CD14-positive monocyte (primary cell): ENCODE data around the gene FKBP11. TPM values are rescaled to one million over a fixed set of nuclear protein-coding genes. Genes with fewer than 3 reads are reported as not detected.

Experiments
- DNase-seq, 3 donors: peaks; one replicate each; pipeline ENCODE4 v3.0.0-alpha.2; 2011 to 2022
- H2AFZ ChIP-seq: 2 replicates; pipeline ENCODE4 v1.6.0; 2012; ENCODE audit warnings: mild to moderate bottlenecking, low read depth, low read length, inconsistent platforms; ENCODE audit not compliant: insufficient read depth, poor library complexity, severe bottlenecking
- H3K27ac ChIP-seq, 2 donors: 1 replicate in 1 of 2; 2 replicates in 1 of 2; pipeline ENCODE4 v1.5.1; 2012 to 2013; ENCODE audit warnings: low read length in 2 of 2, control low read depth in 1 of 2, inconsistent platforms in 1 of 2, low read depth in 1 of 2, mild to moderate bottlenecking in 1 of 2
- H3K27me3 ChIP-seq, 2 donors: one replicate each; pipeline versions ENCODE4 v1.6.0 to v1.6.1; 2011 to 2013; ENCODE audit warnings: low read length in 2 of 2; ENCODE audit not compliant: control insufficient read depth in 2 of 2, insufficient read depth in 2 of 2
- H3K36me3 ChIP-seq, 2 donors: replicated peaks in 1 of 2; 1 replicate in 1 of 2; 2 replicates in 1 of 2; pipeline versions ENCODE4 v1.5.1 to v1.6.1; 2012 to 2013; ENCODE audit warnings: low read length in 2 of 2, control low read depth in 1 of 2, inconsistent platforms in 1 of 2, mild to moderate bottlenecking in 1 of 2; ENCODE audit not compliant: insufficient read depth in 2 of 2, control insufficient read depth in 1 of 2
- H3K4me1 ChIP-seq, 2 donors: 1 replicate in 1 of 2; 2 replicates in 1 of 2; pipeline versions ENCODE4 v1.5.1 to v1.6.1; 2012 to 2013; ENCODE audit warnings: low read length in 2 of 2, control low read depth in 1 of 2, inconsistent platforms in 1 of 2, mild to moderate bottlenecking in 1 of 2, moderate library complexity in 1 of 2; ENCODE audit not compliant: insufficient read depth in 2 of 2, control insufficient read depth in 1 of 2
- H3K4me2 ChIP-seq: replicated peaks from 2 replicates; pipeline ENCODE3; 2012; ENCODE audit warnings: low read length, moderate library complexity, mild to moderate bottlenecking; ENCODE audit not compliant: poor library complexity, severe bottlenecking; ENCODE audit errors: extremely low read depth
- H3K4me3 ChIP-seq, 3 experiments: fragments of 200-600 bp in 1 of 3; sonication (generic) in 1 of 3; replicated peaks in 1 of 3; 1 replicate in 2 of 3; 2 replicates in 1 of 3; pipeline ENCODE4 v1.5.1; 2011 to 2013; ENCODE audit warnings: low read length in 3 of 3, mild to moderate bottlenecking in 3 of 3, control low read depth in 2 of 3, low read depth in 2 of 3, inconsistent platforms in 1 of 3, moderate library complexity in 1 of 3
- H3K79me2 ChIP-seq: 2 replicates; pipeline ENCODE4 v1.6.0; 2012; ENCODE audit warnings: mild to moderate bottlenecking, control low read depth, inconsistent platforms, low read length, moderate library complexity; ENCODE audit not compliant: insufficient read depth
- H3K9ac ChIP-seq: 2 replicates; pipeline ENCODE4 v1.6.0; 2017; ENCODE audit warnings: low read length, mild to moderate bottlenecking; ENCODE audit not compliant: insufficient read depth, poor library complexity, severe bottlenecking
- H3K9me3 ChIP-seq, 2 donors: replicated peaks in 1 of 2; 1 replicate in 1 of 2; 2 replicates in 1 of 2; pipeline versions ENCODE4 v1.5.1 to v1.6.1; 2012 to 2013; ENCODE audit warnings: low read length in 2 of 2, control low read depth in 1 of 2; ENCODE audit not compliant: control insufficient read depth in 1 of 2, insufficient read depth in 1 of 2
- H4K20me1 ChIP-seq: 2 replicates; pipeline ENCODE4 v1.6.0; 2012; ENCODE audit warnings: mild to moderate bottlenecking, low read length, control low read depth, moderate library complexity; ENCODE audit not compliant: insufficient read depth
- H3K27ac Mint-ChIP-seq, 7 donors: one replicate each; pipeline ENCODE4 v1.8.0; 2020; ENCODE audit warnings: mild to moderate bottlenecking in 7 of 7, mixed read lengths in 7 of 7, moderate library complexity in 6 of 7, inconsistent platforms in 2 of 7
- H3K27me3 Mint-ChIP-seq, 3 donors: one replicate each; pipeline ENCODE4 v1.8.0; 2021 to 2022; ENCODE audit warnings: low read depth in 3 of 3, mild to moderate bottlenecking in 3 of 3, mixed read lengths in 3 of 3, moderate library complexity in 3 of 3, inconsistent platforms in 1 of 3
- H3K36me3 Mint-ChIP-seq, 2 donors: one replicate each; pipeline ENCODE4 v1.8.0; 2020; ENCODE audit warnings: mixed read lengths in 2 of 2, inconsistent platforms in 1 of 2, mild to moderate bottlenecking in 1 of 2
- H3K4me1 Mint-ChIP-seq: one replicate; pipeline ENCODE4 v1.8.0; 2020; ENCODE audit warnings: mild to moderate bottlenecking, mixed read lengths
- H3K4me3 Mint-ChIP-seq, 2 donors: one replicate each; pipeline ENCODE4 v1.8.0; 2020; ENCODE audit warnings: mild to moderate bottlenecking in 2 of 2, mixed read lengths in 2 of 2, moderate library complexity in 1 of 2
- H3K9me3 Mint-ChIP-seq, 7 donors: one replicate each; pipeline ENCODE4 v1.8.0; 2020 to 2022; ENCODE audit warnings: mixed read lengths in 7 of 7, mild to moderate bottlenecking in 6 of 7, moderate library complexity in 6 of 7, inconsistent platforms in 2 of 7
- WGBS: methylation state at CpG from one replicate; pipeline ENCODE4 v1.1.5; 2013; ENCODE audit warnings: missing lambda C conversion rate; ENCODE audit not compliant: insufficient coverage; 5-methylcytosine and 5-hydroxymethylcytosine counted together
- intact Hi-C, 2 donors: fragments of 100-400 bp; cut with micrococcal nuclease; formaldehyde crosslinking; loops; one replicate each; pipeline versions ENCODE4 v1.15.0 to v1.15.1; 2023
- polyA plus RNA-seq, 3 donors: library from polyadenylated mRNA; depleted of rRNA in 1 of 3; unstranded in 2 of 3; stranded (reverse) in 1 of 3; fragments of 300-500 nt in 2 of 3; fragments of >200 nt in 1 of 3; fragmentation: Illumina TruSeq in 2 of 3; gene quantifications; 1 replicate in 2 of 3; 2 replicates in 1 of 3; pipeline ENCODE4 v1.2.3, GENCODE V29; 2012 to 2021
- TF ChIP-seq, protein P1 (sequence below): fragments of 200-600 bp; IDR thresholded peaks from one replicate; pipeline ENCODE4 v1.8.0; 2022; ENCODE audit warnings: antibody characterized with exemption, mild to moderate bottlenecking

The FKBP11 gene
- polyA plus RNA-seq, 3 donors = 1.5 to 15.2 (median 2.2) TPM

DNA sequence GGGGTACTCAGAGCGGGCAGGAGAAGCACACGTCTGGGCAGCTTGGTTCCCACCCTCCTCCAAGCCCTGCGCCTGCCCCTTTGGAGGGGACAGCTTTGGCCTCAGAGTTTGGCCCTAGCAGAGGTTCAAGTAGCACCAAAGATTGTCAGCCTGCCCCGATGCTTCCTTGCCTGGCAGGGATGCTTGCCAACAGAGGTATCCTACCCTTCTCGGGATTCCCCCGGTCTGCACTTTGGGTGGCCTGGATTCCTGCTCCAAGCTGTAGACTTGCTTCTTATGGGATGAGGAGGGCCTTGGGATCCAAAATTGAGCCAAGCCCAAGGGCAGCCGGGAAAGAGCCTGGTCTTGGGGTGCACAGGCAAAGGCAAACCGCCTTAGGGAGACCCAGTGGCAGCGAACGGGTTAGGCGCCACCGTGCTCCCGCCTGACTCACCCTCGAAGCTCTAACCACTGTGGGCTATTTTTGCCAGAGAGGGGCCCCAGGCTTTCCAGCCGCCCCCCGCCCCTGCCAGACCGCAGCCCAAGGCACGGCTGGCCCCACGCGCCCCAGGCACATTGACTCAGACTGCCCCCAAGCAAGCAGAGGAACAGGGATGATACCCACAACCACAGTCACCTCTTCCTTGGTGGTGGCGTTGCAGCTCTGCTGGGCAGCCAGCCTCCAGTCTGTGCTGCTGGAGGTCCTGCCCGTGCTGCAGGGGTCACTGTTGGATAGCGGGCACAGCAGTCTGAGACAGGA lies 47.1 kb upstream of the FKBP11 start:
- H4K20me1 ChIP-seq = peaks cover 10% of the 10 kb centered on the region
- TF ChIP-seq, protein P1, sequence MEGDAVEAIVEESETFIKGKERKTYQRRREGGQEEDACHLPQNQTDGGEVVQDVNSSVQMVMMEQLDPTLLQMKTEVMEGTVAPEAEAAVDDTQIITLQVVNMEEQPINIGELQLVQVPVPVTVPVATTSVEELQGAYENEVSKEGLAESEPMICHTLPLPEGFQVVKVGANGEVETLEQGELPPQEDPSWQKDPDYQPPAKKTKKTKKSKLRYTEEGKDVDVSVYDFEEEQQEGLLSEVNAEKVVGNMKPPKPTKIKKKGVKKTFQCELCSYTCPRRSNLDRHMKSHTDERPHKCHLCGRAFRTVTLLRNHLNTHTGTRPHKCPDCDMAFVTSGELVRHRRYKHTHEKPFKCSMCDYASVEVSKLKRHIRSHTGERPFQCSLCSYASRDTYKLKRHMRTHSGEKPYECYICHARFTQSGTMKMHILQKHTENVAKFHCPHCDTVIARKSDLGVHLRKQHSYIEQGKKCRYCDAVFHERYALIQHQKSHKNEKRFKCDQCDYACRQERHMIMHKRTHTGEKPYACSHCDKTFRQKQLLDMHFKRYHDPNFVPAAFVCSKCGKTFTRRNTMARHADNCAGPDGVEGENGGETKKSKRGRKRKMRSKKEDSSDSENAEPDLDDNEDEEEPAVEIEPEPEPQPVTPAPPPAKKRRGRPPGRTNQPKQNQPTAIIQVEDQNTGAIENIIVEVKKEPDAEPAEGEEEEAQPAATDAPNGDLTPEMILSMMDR = no peak
- no peak overlapping the region for H3K27ac ChIP-seq
- H3K27me3 ChIP-seq = peaks cover 48 to 90% of the 10 kb centered on the region in 2 donors
- H3K36me3 ChIP-seq = no peaks in the 10 kb centered on the region
- DNase-seq = peak in 1 of 3 donors; percentile 33
- Mint-ChIP-seq H3K9me3 (peaks cover 0 to 20% (median 14%) of the 10 kb centered on the region in 7 donors), H3K36me3 (peaks cover 6 to 18% of the 10 kb centered on the region in 2 donors), H3K4me1 (peaks cover 43% of the 10 kb centered on the region), H3K27ac (no peak overlapping the region), H3K27me3 (peaks cover 82 to 92% (median 82%) of the 10 kb centered on the region in 3 donors), H3K4me3 (peak overlapping the region in 1 of 2 donors; percentile 76)
- intact Hi-C loops = loop anchor here in 1 of 2 donors (10.0 kb wide), 1 partner anchor 118 kb away; the partner anchor contains the start of gene DDX23
- 5% methylated on average over 23 of the region's 23 CpGs for WGBS
- H2AFZ ChIP-seq = no peak overlapping the region
- peak overlapping the region in 1 of 3 experiments; percentile 58 for H3K4me3 ChIP-seq
- no peaks in the 10 kb centered on the region for H3K79me2 ChIP-seq
- H3K9ac ChIP-seq = no peak overlapping the region
- no peak overlapping the region for H3K4me2 ChIP-seq
- peaks cover 35 to 45% of the 10 kb centered on the region in 2 donors for H3K4me1 ChIP-seq
- peaks cover 0 to 22% of the 10 kb centered on the region in 2 donors for H3K9me3 ChIP-seq

DNA sequence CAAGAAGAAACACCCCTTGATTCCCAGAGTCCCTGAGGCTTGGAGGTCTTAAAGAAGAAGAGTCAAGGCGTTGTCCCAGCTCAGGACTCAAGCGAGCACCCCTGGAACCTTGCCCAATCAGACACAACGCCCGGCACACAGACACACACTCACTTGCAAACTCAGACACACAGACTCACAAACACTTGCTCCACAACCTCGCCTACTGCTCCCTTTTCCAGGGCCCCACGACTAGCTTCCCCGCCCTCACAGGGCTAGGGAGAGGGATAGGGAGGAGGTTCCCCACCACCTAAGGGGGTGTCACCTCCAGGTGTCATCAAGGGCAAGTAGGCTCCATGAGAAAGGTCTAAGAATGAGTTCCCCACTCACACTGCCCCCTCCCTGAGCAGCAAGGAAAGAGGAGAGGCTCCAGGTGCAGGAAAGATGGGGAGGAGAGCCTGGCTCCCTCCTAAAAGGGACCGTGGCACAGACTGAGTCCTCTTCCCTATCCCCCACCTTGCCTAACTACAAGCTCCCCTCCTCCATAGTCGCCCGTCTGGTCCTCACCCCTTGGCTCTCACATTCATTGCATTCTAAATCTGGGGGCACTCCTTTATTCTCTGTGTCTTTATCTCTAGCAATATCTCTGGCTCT lies 45.5 kb upstream of the FKBP11 start:
- TF ChIP-seq, protein P1 = no peak
- peak overlapping the region; percentile 46 for H2AFZ ChIP-seq
- H3K79me2 ChIP-seq = no peaks in the 10 kb centered on the region
- H3K36me3 ChIP-seq = no peaks in the 10 kb centered on the region
- H4K20me1 ChIP-seq = peaks cover 10% of the 10 kb centered on the region
- H3K27ac ChIP-seq = no peak overlapping the region
- peak overlapping the region; percentile 68 to 76 for H3K4me3 Mint-ChIP-seq
- peaks cover 38 to 55% of the 10 kb centered on the region in 2 donors for H3K4me1 ChIP-seq
- H3K4me3 ChIP-seq = peak overlapping the region in 1 of 3 experiments; percentile 58
- H3K9me3 Mint-ChIP-seq = peaks cover 0 to 20% (median 12%) of the 10 kb centered on the region in 7 donors
- H3K27ac Mint-ChIP-seq = peak overlapping the region in 1 of 7 donors; percentile 57
- H3K4me2 ChIP-seq = peak overlapping the region; percentile 66
- peaks cover 3 to 14% of the 10 kb centered on the region in 2 donors for H3K36me3 Mint-ChIP-seq
- H3K27me3 ChIP-seq = peaks cover 41 to 76% of the 10 kb centered on the region in 2 donors
- peaks cover 0 to 20% of the 10 kb centered on the region in 2 donors for H3K9me3 ChIP-seq
- 27% methylated on average over 3 of the region's 10 CpGs for WGBS
- intact Hi-C loops = loop anchor here in 1 of 2 donors (10.0 kb wide), 1 partner anchor 116 kb away; the partner anchor contains the start of gene DDX23
- H3K9ac ChIP-seq = no peak overlapping the region
- H3K27me3 Mint-ChIP-seq = peaks cover 67 to 80% (median 67%) of the 10 kb centered on the region in 3 donors
- DNase-seq = no peak
- H3K4me1 Mint-ChIP-seq = peaks cover 45% of the 10 kb centered on the region
